GM12878 (cell line): Measurements from ENCODE around the gene CDK2. TPM values are rescaled to one million over a fixed set of nuclear protein-coding genes. Genes with fewer than 3 reads are reported as not detected.

Source experiments
- ATAC-seq: fragments of 200-7000 bp; cut with Tn5 transposase; 3 replicates; pipeline ENCODE4 v1.9.1; 2020; ENCODE audit warnings: mild to moderate bottlenecking, moderate library complexity
- BruUV-seq: library from RNA; stranded (reverse); fragments of 400-500 nt; replicated peaks from 2 replicates; lab custom pipeline; 2021; lab: Mats Ljungman, UMichigan
- CTCF ChIA-PET: fragments of 300-600 bp; sonication (Branson Sonifier 250); formaldehyde crosslinking; extraction: SDS; loops from one replicate; lab custom pipeline; 2021; ENCODE audit warnings: inconsistent platforms; lab: Yijun Ruan, JAX
- POLR2A ChIA-PET: fragments of 350-600 bp; formaldehyde crosslinking; extraction: SDS; loops from one replicate; lab custom pipeline; 2021; ENCODE audit warnings: inconsistent platforms; lab: Charles Lee
- RAD21 ChIA-PET: fragments of 300-600 bp; sonication (Branson Sonifier 250); formaldehyde crosslinking; loops from one replicate; lab custom pipeline; 2023; ENCODE audit warnings: antibody characterized with exemption; ENCODE audit not compliant: unreplicated experiment; lab: Charles Lee
- SMC1A ChIA-PET: fragments of 300-600 bp; sonication (Branson Sonifier 250); formaldehyde crosslinking; loops from one replicate; lab custom pipeline; 2023; ENCODE audit not compliant: unreplicated experiment, uncharacterized antibody; lab: Charles Lee
- DNase-seq: peaks from one replicate; pipeline ENCODE4 v3.0.0-alpha.2; 2011; ENCODE audit warnings: low read depth, low spot score
- FAIRE-seq: peaks from 3 replicates; lab custom pipeline; 2011; peaks lifted over from hg19 to GRCh38; lab: Jason Lieb, UNC
- H2AFZ ChIP-seq: 2 replicates; pipeline ENCODE4 v1.6.0; 2011; ENCODE audit warnings: low read depth, low read length, control low read depth; ENCODE audit not compliant: control insufficient read depth
- H3K27ac ChIP-seq: 2 replicates; pipeline ENCODE4 v1.5.1; 2011; ENCODE audit warnings: control low read depth; ENCODE audit not compliant: control insufficient read depth, insufficient read depth
- H3K27me3 ChIP-seq, 2 experiments: replicated peaks in 1 of 2; 2 replicates each; pipeline versions ENCODE4 v1.6.0 to v1.6.1; 2011; ENCODE audit warnings: low read length in 1 of 2; ENCODE audit not compliant: control insufficient read depth in 2 of 2, insufficient read depth in 2 of 2
- H3K36me3 ChIP-seq, 2 experiments: 2 replicates each; pipeline ENCODE4 v1.5.1; 2011; ENCODE audit warnings: low read length in 1 of 2; ENCODE audit not compliant: control insufficient read depth in 2 of 2, insufficient read depth in 2 of 2
- H3K4me1 ChIP-seq: 2 replicates; pipeline ENCODE4 v1.6.1; 2011; ENCODE audit warnings: mild to moderate bottlenecking, low read length, moderate library complexity, mixed read lengths; ENCODE audit not compliant: control insufficient read depth, insufficient read depth
- H3K4me2 ChIP-seq: 2 replicates; pipeline ENCODE4 v1.6.0; 2011; ENCODE audit warnings: control low read depth; ENCODE audit not compliant: control insufficient read depth, insufficient read depth
- H3K4me3 ChIP-seq: fragments of 200-600 bp; sonication (generic); 2 replicates; pipeline ENCODE4 v1.5.1; 2016
- H3K79me2 ChIP-seq: 2 replicates; pipeline ENCODE4 v1.6.0; 2011; ENCODE audit warnings: low read length; ENCODE audit not compliant: control insufficient read depth, insufficient read depth
- H3K9ac ChIP-seq: 2 replicates; pipeline ENCODE4 v1.8.0; 2011; ENCODE audit warnings: low read length, control low read depth, mixed read lengths; ENCODE audit not compliant: control insufficient read depth, insufficient read depth
- H3K9me3 ChIP-seq: replicated peaks from 3 replicates; pipeline ENCODE4 v1.5.1; 2011; ENCODE audit warnings: mild to moderate bottlenecking, low read length; ENCODE audit not compliant: control insufficient read depth, insufficient read depth
- H4K20me1 ChIP-seq: 2 replicates; pipeline ENCODE4 v1.6.0; 2011; ENCODE audit not compliant: control insufficient read depth, insufficient read depth
- BMI1 ChIP-seq: fragments of 450-650 bp; IDR thresholded peaks from 2 replicates; pipeline ENCODE4 v1.6.1; 2016; ENCODE audit warnings: mild to moderate bottlenecking, moderate library complexity, borderline replicate concordance
- TBL1XR1 ChIP-seq: IDR thresholded peaks from 2 replicates; pipeline ENCODE4 v1.6.1; 2012; ENCODE audit warnings: low read depth, low read length, improper control_type of control experiment
- YBX1 ChIP-seq: fragments of 450-650 bp; IDR thresholded peaks from 2 replicates; pipeline ENCODE4 v1.6.1; 2016; ENCODE audit warnings: antibody characterized with exemption
- YY1 ChIP-seq: IDR thresholded peaks from 2 replicates; pipeline ENCODE4 v1.6.1; 2011; ENCODE audit warnings: low read depth, mild to moderate bottlenecking, low read length
- WGBS: methylation state at CpG from one replicate; pipeline ENCODE4 v1.1.6; 2016; ENCODE audit warnings: low lambda C conversion rate; ENCODE audit not compliant: insufficient replicate concordance, insufficient coverage; ENCODE audit errors: missing lambda C conversion rate; 5-methylcytosine and 5-hydroxymethylcytosine counted together
- in situ Hi-C: fragments of 300-500 bp; cut with MboI; formaldehyde crosslinking; loops from 9 replicates; pipeline ENCODE4 v1.14.3; 2018; ENCODE audit warnings: mixed read lengths
- intact Hi-C: fragments of 100-400 bp; cut with micrococcal nuclease; formaldehyde crosslinking; loops from one replicate; pipeline ENCODE4 v1.14.2; 2022; ENCODE audit not compliant: unreplicated experiment
- polyA plus RNA-seq, 11 experiments: library from polyadenylated mRNA; depleted of rRNA in 4 of 11; unstranded in 6 of 11; stranded (reverse) in 5 of 11; fragments of >200 nt; fragmentation: Nextera tagmentation in 4 of 11; fragmentation: Illumina TruSeq in 1 of 11; extraction: Ambion mirVana in 4 of 11; extraction: Trizol in 1 of 11; gene quantifications; 1 replicate in 1 of 11; 2 replicates in 10 of 11; pipeline versions ENCODE4 v1.2.1 to v1.2.3, GENCODE V29; 2011 to 2016; ENCODE audit warnings: inconsistent platforms in 2 of 11, missing spikeins in 2 of 11, low read depth in 1 of 11
- total RNA-seq, 4 experiments: library from RNA; depleted of rRNA in 3 of 4; stranded (reverse); fragments of >200 nt in 3 of 4; fragmentation: Illumina TruSeq in 1 of 4; extraction: Trizol in 1 of 4; gene quantifications; 2 replicates each; pipeline versions ENCODE4 v1.2.1 to v1.2.3, GENCODE V29; 2013 to 2021

The CDK2 gene
- total and polyA plus RNA-seq, 10 of the 15 experiments (the other 5 are each of a cell fraction or from before 2014, with no cell fraction given): 13.1 to 138 (median 82.2) TPM

DNA sequence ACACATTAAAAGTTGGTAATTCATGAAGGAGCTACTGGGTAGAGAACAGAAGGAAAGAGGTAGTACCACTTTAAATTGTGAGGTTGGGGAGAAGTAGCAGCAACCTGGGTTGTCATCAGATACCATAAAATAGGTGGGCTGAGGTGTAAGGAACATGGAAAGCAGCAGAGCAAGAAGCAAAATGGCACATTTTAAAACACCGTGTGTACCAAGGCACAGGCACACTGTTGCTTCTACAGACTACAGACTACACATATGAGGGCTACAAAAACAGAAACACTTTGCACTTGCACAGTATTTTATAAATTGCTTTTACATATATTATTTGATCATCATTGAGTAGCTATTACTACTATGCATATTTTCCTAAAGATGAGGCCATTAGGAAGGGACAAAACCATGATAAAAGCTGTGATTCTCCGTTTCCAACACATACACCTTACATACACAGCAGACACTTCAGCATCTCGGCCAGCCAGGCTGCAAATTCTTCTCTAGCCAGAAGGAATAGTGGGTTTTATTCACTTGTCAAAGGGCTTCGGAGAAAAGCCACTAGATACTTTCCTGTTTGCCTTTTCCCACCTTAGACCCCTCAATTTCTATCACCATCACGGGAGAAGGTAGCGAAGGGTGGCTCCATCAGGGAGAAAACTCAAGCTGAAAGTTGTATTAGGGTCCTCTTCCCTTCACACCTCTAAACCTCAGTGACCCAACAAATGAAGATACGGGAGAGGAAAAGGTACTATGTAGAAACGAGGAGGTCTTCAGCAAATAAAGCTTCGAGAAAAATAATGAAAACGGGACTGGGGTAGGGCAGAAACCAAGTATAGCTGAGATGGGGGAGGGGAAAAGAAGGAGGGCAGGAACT is 40.5 kb upstream of the CDK2 start:
- H2AFZ ChIP-seq: peak overlapping the region; percentile 55
- 9% methylated on average over 10 of the region's 10 CpGs for WGBS

More for the DNA sequence above, 40.5 kb upstream of the CDK2 start:
- H3K9ac ChIP-seq: peak overlapping the region; percentile 99
- CTCF ChIA-PET: interaction anchor here (0.5 to 6.8 kb wide), 39 partner anchors 8 to 373 kb away, joined by 3 to 57 read pairs (median 4); partner anchors contain the start of genes CD63, DNAJC14, GDF11 and ORMDL2
- SMC1A ChIA-PET: interaction anchor here (0.6 to 4.8 kb wide), 25 partner anchors 9 to 428 kb away, joined by 3 to 34 read pairs (median 5); partner anchors contain the start of genes DNAJC14, ORMDL2, RAB5B and SARNP
- H3K4me1 ChIP-seq: peaks cover 3% of the 10 kb centered on the region; the same call in 1 of the 2 replicates
- no peaks in the 10 kb centered on the region for H3K27me3 ChIP-seq
- H3K4me2 ChIP-seq: peak overlapping the region; percentile 91
- 0 out of 2 replicates have a peak, but pooled peaks have one; percentile 4 for TF ChIP-seq TBL1XR1
- no peak for TF ChIP-seq YY1
- 0 out of 2 replicates have a peak, but pooled peaks have one; percentile 59 for TF ChIP-seq YBX1
- peak; percentile 15; the same call in 1 of the 2 replicates for TF ChIP-seq BMI1
- FAIRE-seq: peak; percentile 18
- H3K9me3 ChIP-seq: no peaks in the 10 kb centered on the region
- RAD21 ChIA-PET: interaction anchor here (0.8 to 4.7 kb wide), 14 partner anchors 13 to 196 kb away, joined by 3 to 30 read pairs (median 4); partner anchors contain the start of genes DNAJC14, ORMDL2, RAB5B and SARNP
- intact Hi-C loops: loop anchor here (1.0 to 5.0 kb wide), 3 partner anchors 109 to 191 kb away; partner anchors contain the start of genes RPL41, RPS26, SARNP and ZC3H10
- no peak for DNase-seq
- H3K79me2 ChIP-seq: peaks cover 67% of the 10 kb centered on the region
- H3K36me3 ChIP-seq: peaks cover 0 to 16% of the 10 kb centered on the region in 2 experiments; a peak in 3 of 4 replicates
- TSS peak; percentile 64 for BruUV-seq
- peak overlapping the region; percentile 93 for H3K4me3 ChIP-seq
- H3K27ac ChIP-seq: peak overlapping the region; percentile 96
- ATAC-seq: peak; percentile 1
- POLR2A ChIA-PET: interaction anchor here (0.6 to 7.3 kb wide), 17 partner anchors 10 to 197 kb away, joined by 3 to 66 read pairs (median 5); partner anchors contain the start of genes CD63, DNAJC14, ORMDL2 and RAB5B
- in situ Hi-C loops: loop anchor here (5.0 kb wide), 1 partner anchor 99 kb away; the partner anchor contains the start of gene DNAJC14
- H4K20me1 ChIP-seq: no peaks in the 10 kb centered on the region
